ENCODE measurements around the gene USP44. TPM values are rescaled to one million over a fixed set of nuclear protein-coding genes. Genes with fewer than 3 reads are reported as not detected.

USP44 gene
- total and polyA plus RNA-seq, 2 of the 8 experiments (the other 6 are each of a cell fraction or from before 2014, with no cell fraction given), result 129 to 197 TPM

DNA sequence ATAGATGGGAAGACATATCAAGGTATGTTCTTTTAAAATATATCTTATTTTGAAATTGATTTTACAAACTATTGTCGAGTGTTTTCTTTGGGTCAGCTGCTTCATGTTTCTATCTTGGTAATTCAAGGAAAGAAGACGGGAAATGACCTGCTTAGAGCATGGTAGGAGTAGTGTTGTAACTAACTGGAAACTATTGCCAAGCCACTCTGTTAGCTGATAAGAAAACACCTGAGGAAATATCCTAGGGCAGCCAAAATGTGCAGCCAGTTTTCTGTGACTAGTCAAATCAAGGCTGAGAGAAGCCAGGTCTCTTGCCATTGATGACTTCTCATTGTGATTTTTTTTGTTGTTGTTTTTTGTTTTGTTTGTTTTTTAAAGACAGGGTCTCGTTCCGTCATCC lies 47.1 kb downstream of the USP44 start (continued):
- TF ChIP-seq, protein P1, sequence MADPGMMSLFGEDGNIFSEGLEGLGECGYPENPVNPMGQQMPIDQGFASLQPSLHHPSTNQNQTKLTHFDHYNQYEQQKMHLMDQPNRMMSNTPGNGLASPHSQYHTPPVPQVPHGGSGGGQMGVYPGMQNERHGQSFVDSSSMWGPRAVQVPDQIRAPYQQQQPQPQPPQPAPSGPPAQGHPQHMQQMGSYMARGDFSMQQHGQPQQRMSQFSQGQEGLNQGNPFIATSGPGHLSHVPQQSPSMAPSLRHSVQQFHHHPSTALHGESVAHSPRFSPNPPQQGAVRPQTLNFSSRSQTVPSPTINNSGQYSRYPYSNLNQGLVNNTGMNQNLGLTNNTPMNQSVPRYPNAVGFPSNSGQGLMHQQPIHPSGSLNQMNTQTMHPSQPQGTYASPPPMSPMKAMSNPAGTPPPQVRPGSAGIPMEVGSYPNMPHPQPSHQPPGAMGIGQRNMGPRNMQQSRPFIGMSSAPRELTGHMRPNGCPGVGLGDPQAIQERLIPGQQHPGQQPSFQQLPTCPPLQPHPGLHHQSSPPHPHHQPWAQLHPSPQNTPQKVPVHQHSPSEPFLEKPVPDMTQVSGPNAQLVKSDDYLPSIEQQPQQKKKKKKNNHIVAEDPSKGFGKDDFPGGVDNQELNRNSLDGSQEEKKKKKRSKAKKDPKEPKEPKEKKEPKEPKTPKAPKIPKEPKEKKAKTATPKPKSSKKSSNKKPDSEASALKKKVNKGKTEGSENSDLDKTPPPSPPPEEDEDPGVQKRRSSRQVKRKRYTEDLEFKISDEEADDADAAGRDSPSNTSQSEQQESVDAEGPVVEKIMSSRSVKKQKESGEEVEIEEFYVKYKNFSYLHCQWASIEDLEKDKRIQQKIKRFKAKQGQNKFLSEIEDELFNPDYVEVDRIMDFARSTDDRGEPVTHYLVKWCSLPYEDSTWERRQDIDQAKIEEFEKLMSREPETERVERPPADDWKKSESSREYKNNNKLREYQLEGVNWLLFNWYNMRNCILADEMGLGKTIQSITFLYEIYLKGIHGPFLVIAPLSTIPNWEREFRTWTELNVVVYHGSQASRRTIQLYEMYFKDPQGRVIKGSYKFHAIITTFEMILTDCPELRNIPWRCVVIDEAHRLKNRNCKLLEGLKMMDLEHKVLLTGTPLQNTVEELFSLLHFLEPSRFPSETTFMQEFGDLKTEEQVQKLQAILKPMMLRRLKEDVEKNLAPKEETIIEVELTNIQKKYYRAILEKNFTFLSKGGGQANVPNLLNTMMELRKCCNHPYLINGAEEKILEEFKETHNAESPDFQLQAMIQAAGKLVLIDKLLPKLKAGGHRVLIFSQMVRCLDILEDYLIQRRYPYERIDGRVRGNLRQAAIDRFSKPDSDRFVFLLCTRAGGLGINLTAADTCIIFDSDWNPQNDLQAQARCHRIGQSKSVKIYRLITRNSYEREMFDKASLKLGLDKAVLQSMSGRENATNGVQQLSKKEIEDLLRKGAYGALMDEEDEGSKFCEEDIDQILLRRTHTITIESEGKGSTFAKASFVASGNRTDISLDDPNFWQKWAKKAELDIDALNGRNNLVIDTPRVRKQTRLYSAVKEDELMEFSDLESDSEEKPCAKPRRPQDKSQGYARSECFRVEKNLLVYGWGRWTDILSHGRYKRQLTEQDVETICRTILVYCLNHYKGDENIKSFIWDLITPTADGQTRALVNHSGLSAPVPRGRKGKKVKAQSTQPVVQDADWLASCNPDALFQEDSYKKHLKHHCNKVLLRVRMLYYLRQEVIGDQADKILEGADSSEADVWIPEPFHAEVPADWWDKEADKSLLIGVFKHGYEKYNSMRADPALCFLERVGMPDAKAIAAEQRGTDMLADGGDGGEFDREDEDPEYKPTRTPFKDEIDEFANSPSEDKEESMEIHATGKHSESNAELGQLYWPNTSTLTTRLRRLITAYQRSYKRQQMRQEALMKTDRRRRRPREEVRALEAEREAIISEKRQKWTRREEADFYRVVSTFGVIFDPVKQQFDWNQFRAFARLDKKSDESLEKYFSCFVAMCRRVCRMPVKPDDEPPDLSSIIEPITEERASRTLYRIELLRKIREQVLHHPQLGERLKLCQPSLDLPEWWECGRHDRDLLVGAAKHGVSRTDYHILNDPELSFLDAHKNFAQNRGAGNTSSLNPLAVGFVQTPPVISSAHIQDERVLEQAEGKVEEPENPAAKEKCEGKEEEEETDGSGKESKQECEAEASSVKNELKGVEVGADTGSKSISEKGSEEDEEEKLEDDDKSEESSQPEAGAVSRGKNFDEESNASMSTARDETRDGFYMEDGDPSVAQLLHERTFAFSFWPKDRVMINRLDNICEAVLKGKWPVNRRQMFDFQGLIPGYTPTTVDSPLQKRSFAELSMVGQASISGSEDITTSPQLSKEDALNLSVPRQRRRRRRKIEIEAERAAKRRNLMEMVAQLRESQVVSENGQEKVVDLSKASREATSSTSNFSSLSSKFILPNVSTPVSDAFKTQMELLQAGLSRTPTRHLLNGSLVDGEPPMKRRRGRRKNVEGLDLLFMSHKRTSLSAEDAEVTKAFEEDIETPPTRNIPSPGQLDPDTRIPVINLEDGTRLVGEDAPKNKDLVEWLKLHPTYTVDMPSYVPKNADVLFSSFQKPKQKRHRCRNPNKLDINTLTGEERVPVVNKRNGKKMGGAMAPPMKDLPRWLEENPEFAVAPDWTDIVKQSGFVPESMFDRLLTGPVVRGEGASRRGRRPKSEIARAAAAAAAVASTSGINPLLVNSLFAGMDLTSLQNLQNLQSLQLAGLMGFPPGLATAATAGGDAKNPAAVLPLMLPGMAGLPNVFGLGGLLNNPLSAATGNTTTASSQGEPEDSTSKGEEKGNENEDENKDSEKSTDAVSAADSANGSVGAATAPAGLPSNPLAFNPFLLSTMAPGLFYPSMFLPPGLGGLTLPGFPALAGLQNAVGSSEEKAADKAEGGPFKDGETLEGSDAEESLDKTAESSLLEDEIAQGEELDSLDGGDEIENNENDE (IDR thresholded peaks at IDR 0.05; ENCODE audit: insufficient replicate concordance, low read length), result no peak
- no peak for TF ChIP-seq SRF (IDR thresholded peaks at IDR 0.05; ENCODE audit: low read depth, low read length)
